ENCODE data around the gene ERG28.

ERG28 gene

DNA sequence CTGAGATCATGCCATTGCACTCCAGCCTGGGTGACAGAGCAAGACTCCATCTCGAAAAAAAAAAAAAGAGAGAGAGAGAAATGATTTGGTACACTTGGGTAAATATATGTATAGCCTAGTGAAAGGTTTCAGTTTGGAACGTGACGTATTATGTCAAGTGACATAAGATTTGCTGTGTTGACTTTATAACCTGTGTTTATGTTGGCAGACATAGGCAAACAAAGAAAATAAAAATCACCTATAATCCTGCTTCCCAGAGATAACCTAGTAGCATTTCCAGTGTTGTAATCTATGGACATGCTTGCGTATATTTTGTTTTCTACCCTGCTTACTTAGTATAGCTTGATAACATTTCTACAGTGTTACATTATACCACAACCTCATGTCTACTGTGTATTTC, 16.7 kb downstream of the ERG28 start:
- H3K9me3 ChIP-seq (ENCODE audit: control insufficient read depth, low read depth, low read length): no peaks in the 10 kb centered on the region
- H3K27ac ChIP-seq (ENCODE audit: low read length): no peak overlapping the region
- no peaks in the 10 kb centered on the region for H3K4me1 ChIP-seq (ENCODE audit: control insufficient read depth, low read depth, low read length)
- no peak overlapping the region for H3K4me3 ChIP-seq (ENCODE audit: low read length)
- no peak overlapping the region for H3K9ac ChIP-seq (ENCODE audit: low read length)
- no peaks in the 10 kb centered on the region for H3K27me3 ChIP-seq (ENCODE audit: control insufficient read depth, insufficient read depth, low read length)
- H3K36me3 ChIP-seq (ENCODE audit: control insufficient read depth, low read depth, low read length): peaks cover 5% of the 10 kb centered on the region

DNA sequence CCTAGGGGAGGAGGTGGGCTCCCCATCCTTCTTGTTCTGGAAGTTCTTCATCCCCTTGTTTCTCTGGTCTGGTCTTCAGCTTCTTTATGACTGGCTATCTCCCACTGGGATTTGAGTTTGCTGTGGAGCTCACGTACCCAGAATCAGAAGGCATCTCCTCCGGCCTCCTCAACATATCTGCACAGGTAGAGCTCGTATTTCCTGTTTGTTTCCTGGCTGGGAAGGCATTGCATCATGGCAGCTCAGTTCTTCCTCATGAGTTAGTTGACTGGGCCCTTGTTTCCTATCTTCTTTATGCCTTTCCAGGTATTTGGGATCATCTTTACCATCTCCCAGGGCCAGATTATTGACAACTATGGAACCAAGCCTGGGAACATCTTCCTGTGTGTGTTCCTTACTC, 19.8 kb downstream of the ERG28 start:
- H3K4me3 ChIP-seq (ENCODE audit: low read length): no peak overlapping the region
- no peaks in the 10 kb centered on the region for H3K36me3 ChIP-seq (ENCODE audit: control insufficient read depth, low read depth, low read length)
- no peak overlapping the region for H3K9ac ChIP-seq (ENCODE audit: low read length)
- no peaks in the 10 kb centered on the region for H3K27me3 ChIP-seq (ENCODE audit: control insufficient read depth, insufficient read depth, low read length)
- no peak overlapping the region for H3K27ac ChIP-seq (ENCODE audit: low read length)
- H3K4me1 ChIP-seq (ENCODE audit: control insufficient read depth, low read depth, low read length): no peaks in the 10 kb centered on the region
- no peaks in the 10 kb centered on the region for H3K9me3 ChIP-seq (ENCODE audit: control insufficient read depth, low read depth, low read length)

DNA sequence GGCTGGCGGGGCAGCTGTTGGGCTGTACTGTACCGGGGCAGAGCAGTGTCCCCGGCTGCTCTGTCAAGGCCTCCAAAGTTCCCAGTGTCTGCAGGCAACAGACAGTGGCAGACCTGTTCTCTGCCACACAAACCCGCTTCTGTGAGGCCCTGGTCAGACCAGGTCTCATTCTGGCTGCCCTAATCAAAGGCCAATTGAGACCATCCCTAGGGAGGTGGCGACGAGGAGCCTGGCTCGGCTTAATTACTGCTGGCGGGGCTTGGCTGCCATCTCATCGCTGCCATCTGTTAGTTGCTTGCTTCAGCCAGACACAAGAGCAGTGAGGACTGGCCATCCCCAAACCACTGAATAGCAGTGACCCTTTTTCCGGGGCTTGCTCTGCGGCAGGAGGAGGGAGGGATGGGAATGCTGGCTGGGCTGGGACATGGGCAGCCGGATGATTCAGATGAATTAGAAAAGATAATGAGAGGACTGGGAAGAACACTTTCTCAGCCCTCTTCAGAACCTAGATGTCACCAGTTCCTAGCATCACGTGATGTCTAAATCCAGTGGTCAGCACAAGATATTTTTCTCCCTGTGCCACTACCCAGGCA, 24.5 kb downstream of the ERG28 start:
- peaks cover 17% of the 10 kb centered on the region for H3K4me1 ChIP-seq (ENCODE audit: control insufficient read depth, low read depth, low read length)
- no peaks in the 10 kb centered on the region for H3K27me3 ChIP-seq (ENCODE audit: control insufficient read depth, insufficient read depth, low read length)
- no peaks in the 10 kb centered on the region for H3K9me3 ChIP-seq (ENCODE audit: control insufficient read depth, low read depth, low read length)
- no peak overlapping the region for H3K9ac ChIP-seq (ENCODE audit: low read length)
- H3K36me3 ChIP-seq (ENCODE audit: control insufficient read depth, low read depth, low read length): no peaks in the 10 kb centered on the region
- H3K4me3 ChIP-seq (ENCODE audit: low read length): no peak overlapping the region
- H3K27ac ChIP-seq (ENCODE audit: low read length): no peak overlapping the region

DNA sequence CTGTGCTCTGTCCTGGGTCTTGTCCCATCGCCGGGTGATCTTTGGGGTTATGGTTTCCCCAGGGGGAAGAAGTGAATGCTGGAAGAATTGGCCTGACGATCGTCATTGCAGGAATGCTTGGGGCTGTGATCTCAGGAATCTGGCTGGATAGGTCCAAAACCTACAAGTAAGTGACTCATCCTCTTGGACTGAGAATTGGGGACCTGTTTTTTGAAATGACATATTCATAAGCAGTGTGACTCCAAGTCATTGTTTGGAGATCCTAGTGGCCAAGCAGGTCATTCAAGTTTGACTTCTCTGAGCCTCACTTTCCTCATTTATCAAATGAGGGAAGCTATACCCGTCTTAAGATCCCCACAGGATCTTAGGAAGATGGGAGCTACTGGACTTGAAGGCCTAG, 25.8 kb downstream of the ERG28 start:
- no peaks in the 10 kb centered on the region for H3K36me3 ChIP-seq (ENCODE audit: control insufficient read depth, low read depth, low read length)
- no peaks in the 10 kb centered on the region for H3K9me3 ChIP-seq (ENCODE audit: control insufficient read depth, low read depth, low read length)
- no peak overlapping the region for H3K4me3 ChIP-seq (ENCODE audit: low read length)
- H3K27me3 ChIP-seq (ENCODE audit: control insufficient read depth, insufficient read depth, low read length): no peaks in the 10 kb centered on the region
- H3K27ac ChIP-seq (ENCODE audit: low read length): no peak overlapping the region
- H3K4me1 ChIP-seq (ENCODE audit: control insufficient read depth, low read depth, low read length): peaks cover 30% of the 10 kb centered on the region
- no peak overlapping the region for H3K9ac ChIP-seq (ENCODE audit: low read length)

DNA sequence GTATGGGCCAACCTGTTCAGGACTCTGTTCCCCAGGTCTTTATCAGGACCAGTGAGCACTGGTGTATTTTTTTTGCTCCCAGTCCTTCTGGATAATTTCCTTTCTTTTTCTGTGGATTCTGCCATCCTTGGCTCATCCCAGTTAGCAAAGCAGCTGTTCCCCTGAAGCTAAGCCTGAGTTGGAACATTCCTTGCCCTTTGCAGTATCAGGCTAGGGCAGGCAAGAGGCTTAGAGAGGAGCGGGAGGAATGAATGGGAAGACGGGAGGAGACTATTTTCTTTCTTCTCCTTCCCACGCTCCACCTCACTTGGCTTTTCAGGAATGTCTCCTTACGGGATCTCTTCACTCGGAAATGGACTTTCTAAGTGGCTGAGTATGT, 29.2 kb downstream of the ERG28 start:
- H3K9ac ChIP-seq (ENCODE audit: low read length): peak overlapping the region; percentile 46
- H3K27me3 ChIP-seq (ENCODE audit: control insufficient read depth, insufficient read depth, low read length): no peaks in the 10 kb centered on the region
- H3K4me3 ChIP-seq (ENCODE audit: low read length): peak overlapping the region; percentile 37
- H3K36me3 ChIP-seq (ENCODE audit: control insufficient read depth, low read depth, low read length): no peaks in the 10 kb centered on the region
- H3K27ac ChIP-seq (ENCODE audit: low read length): peak overlapping the region; percentile 53
- H3K4me1 ChIP-seq (ENCODE audit: control insufficient read depth, low read depth, low read length): peaks cover 33% of the 10 kb centered on the region
- H3K9me3 ChIP-seq (ENCODE audit: control insufficient read depth, low read depth, low read length): no peaks in the 10 kb centered on the region

DNA sequence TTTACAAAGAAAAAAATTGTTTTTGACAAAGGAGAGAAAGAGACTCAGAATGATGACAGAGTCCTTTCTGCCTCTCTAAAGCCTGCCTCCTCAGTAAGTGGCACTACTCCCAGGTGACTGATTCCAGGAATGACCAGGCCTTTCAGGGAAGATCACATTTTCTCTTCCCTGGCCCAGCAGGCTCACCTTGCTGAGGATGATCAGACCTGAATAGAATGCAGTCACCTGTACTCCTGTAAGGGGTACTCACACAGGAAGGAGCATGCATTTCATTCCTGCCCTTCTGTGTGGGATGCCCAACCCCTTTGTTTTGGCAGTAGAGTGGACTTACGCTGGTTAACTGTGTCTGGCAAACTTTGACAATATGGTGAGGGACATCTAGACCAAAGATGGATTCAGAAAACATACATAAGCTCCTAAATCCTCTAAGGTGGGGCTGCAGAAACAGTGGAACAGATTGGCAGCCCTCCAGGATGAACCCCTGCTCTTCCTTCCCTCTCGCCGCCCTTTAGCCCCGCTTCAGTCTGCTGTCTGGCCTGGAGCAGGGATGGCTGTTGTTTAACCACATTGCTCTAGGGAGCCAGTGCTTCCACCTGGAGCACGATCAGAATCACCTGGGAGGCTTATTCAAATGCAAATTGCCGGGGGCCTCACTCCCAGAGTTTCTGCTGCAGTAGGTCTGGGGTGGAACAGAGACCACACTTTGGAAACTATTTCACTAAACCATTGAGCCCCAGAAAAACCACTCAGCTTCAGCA, 29.8 kb downstream of the ERG28 start:
- no peaks in the 10 kb centered on the region for H3K9me3 ChIP-seq (ENCODE audit: control insufficient read depth, low read depth, low read length)
- no peaks in the 10 kb centered on the region for H3K27me3 ChIP-seq (ENCODE audit: control insufficient read depth, insufficient read depth, low read length)
- peak overlapping the region; percentile 37 for H3K4me3 ChIP-seq (ENCODE audit: low read length)
- peak overlapping the region; percentile 53 for H3K27ac ChIP-seq (ENCODE audit: low read length)
- H3K9ac ChIP-seq (ENCODE audit: low read length): peak overlapping the region; percentile 46
- H3K4me1 ChIP-seq (ENCODE audit: control insufficient read depth, low read depth, low read length): peaks cover 33% of the 10 kb centered on the region
- H3K36me3 ChIP-seq (ENCODE audit: control insufficient read depth, low read depth, low read length): no peaks in the 10 kb centered on the region

DNA sequence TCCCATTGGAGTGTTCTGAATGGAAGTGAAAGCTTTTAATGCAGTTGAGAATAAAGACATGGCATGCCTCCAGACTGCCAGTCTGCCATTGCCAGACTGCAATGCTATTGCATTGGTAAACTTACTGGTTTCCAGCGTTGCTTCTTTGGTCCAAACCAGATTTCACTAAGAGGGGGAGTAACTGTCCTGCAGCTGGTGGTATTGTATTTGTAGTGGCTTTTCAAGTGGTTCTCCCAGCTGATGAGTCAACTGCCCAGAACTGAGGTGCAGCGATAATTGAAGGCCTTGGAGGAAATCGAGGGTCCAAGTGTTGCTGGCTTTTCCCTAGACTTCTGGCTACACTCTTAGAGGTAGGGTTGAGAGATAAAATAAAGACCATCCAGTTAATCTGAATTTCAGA, 31.9 kb downstream of the ERG28 start:
- no peaks in the 10 kb centered on the region for H3K36me3 ChIP-seq (ENCODE audit: control insufficient read depth, low read depth, low read length)
- no peak overlapping the region for H3K4me3 ChIP-seq (ENCODE audit: low read length)
- no peak overlapping the region for H3K9ac ChIP-seq (ENCODE audit: low read length)
- H3K27me3 ChIP-seq (ENCODE audit: control insufficient read depth, insufficient read depth, low read length): no peaks in the 10 kb centered on the region
- H3K4me1 ChIP-seq (ENCODE audit: control insufficient read depth, low read depth, low read length): peaks cover 33% of the 10 kb centered on the region
- no peak overlapping the region for H3K27ac ChIP-seq (ENCODE audit: low read length)
- no peaks in the 10 kb centered on the region for H3K9me3 ChIP-seq (ENCODE audit: control insufficient read depth, low read depth, low read length)

DNA sequence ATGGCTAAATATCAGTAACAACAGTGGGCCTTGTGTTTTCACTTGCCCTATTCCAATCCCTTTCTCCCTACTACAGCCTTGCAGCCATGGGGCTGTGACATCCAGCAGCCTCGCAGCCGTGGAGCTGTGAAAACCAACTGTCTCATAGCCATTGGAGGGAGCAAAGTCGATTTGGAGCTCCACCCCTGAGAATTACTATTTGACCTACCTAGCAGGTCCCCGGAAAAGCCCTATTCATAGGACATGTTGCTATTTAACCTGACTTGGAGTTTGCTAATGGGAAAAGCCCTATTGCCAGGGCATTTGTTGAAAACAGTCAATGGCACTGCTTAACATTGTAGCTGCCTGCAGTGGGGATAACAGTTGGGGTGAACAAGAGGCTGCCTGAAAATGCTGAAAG, 33.3 kb downstream of the ERG28 start:
- no peak overlapping the region for H3K9ac ChIP-seq (ENCODE audit: low read length)
- no peak overlapping the region for H3K4me3 ChIP-seq (ENCODE audit: low read length)
- H3K27ac ChIP-seq (ENCODE audit: low read length): no peak overlapping the region
- peaks cover 28% of the 10 kb centered on the region for H3K4me1 ChIP-seq (ENCODE audit: control insufficient read depth, low read depth, low read length)
- H3K27me3 ChIP-seq (ENCODE audit: control insufficient read depth, insufficient read depth, low read length): no peaks in the 10 kb centered on the region
- H3K36me3 ChIP-seq (ENCODE audit: control insufficient read depth, low read depth, low read length): no peaks in the 10 kb centered on the region
- H3K9me3 ChIP-seq (ENCODE audit: control insufficient read depth, low read depth, low read length): no peaks in the 10 kb centered on the region

DNA sequence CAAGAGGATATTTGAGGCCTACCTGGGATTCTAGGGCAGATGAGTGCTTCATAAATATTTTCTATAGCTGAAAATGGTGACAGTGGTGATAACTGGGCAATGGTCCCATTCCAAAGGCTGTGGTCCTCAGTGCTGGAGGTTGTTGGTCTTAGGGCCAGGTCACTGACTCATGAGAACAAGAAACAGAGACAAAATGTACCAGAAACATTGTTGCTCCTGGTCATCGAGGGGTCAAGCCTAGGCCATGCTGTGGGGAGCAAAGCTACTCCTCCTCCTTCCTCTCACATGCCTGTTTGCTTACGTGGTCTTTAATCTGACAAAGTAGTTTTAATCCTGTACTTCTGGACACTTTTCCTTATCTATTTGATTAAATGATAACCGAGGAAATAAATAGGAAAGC, 33.8 kb downstream of the ERG28 start:
- Histone ChIP-seq H3K4me3 (ENCODE audit: low read length) (no peak overlapping the region), H3K9me3 (ENCODE audit: control insufficient read depth, low read depth, low read length) (no peaks in the 10 kb centered on the region), H3K9ac (ENCODE audit: low read length) (no peak overlapping the region), H3K4me1 (ENCODE audit: control insufficient read depth, low read depth, low read length) (peaks cover 23% of the 10 kb centered on the region), H3K36me3 (ENCODE audit: control insufficient read depth, low read depth, low read length) (no peaks in the 10 kb centered on the region), H3K27me3 (ENCODE audit: control insufficient read depth, insufficient read depth, low read length) (no peaks in the 10 kb centered on the region), H3K27ac (ENCODE audit: low read length) (no peak overlapping the region)

DNA sequence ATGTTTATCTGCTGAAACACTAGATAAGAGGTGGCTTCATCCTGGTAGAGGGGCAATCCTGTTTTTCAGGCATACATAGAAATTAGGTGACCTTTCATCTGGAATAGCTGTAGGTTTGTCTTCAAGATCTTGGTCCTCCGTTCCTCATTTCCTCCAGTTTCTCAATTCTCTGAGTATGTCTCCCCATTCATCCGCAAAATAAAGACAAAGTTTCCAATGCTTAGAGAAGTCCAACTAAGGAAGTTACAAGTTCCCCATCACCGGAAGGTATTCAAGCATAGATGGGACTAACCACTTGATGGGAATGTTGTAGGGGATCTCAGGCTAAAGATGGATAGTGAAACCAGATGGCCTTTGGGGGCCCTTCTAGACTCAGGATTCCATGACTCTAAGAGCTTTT, 34.3 kb downstream of the ERG28 start:
- Histone ChIP-seq H3K9ac (ENCODE audit: low read length) (no peak overlapping the region), H3K9me3 (ENCODE audit: control insufficient read depth, low read depth, low read length) (no peaks in the 10 kb centered on the region), H3K4me3 (ENCODE audit: low read length) (no peak overlapping the region), H3K4me1 (ENCODE audit: control insufficient read depth, low read depth, low read length) (peaks cover 18% of the 10 kb centered on the region), H3K36me3 (ENCODE audit: control insufficient read depth, low read depth, low read length) (no peaks in the 10 kb centered on the region), H3K27me3 (ENCODE audit: control insufficient read depth, insufficient read depth, low read length) (no peaks in the 10 kb centered on the region), H3K27ac (ENCODE audit: low read length) (no peak overlapping the region)

DNA sequence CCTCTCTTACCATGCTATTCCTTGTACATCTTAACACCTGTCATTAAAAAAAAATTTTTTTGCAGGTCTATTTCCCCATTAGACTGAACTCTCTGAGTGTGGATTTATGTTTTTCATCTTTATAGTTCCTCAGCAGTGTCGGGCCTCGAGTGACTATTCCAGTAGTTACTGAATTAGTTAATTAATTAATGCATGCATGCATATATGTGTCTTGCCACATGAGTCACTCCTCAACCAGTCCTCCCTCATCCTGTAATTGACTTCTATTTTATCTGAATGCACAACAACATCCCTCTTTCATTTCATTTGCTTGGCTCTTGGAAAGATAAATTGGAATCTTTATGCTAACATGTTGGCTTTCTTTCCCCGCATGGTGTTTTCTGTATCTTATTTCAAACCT, 35.6 kb downstream of the ERG28 start:
- no peaks in the 10 kb centered on the region for H3K36me3 ChIP-seq (ENCODE audit: control insufficient read depth, low read depth, low read length)
- H3K27ac ChIP-seq (ENCODE audit: low read length): no peak overlapping the region
- no peaks in the 10 kb centered on the region for H3K27me3 ChIP-seq (ENCODE audit: control insufficient read depth, insufficient read depth, low read length)
- H3K4me3 ChIP-seq (ENCODE audit: low read length): no peak overlapping the region
- H3K9ac ChIP-seq (ENCODE audit: low read length): no peak overlapping the region
- H3K9me3 ChIP-seq (ENCODE audit: control insufficient read depth, low read depth, low read length): no peaks in the 10 kb centered on the region
- H3K4me1 ChIP-seq (ENCODE audit: control insufficient read depth, low read depth, low read length): peaks cover 5% of the 10 kb centered on the region

DNA sequence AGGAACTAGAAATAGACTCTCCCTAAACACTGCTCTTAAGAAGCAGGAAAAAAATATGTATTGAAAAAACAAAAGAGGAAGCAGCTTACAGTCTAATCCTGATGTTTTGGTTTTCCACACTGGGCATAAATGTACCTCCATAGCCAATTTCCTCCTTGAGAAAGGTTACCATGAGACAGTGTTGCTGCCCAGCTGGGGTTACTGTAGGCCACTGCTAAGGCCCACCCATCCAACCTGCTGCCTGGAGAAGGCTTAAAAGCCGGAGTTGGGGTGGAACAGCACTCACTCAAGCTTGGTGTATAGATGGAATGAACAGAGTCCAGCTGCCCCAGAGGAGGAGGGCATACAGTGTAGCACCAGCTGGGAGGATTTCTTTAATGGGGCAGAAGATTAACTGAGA, 41.1 kb downstream of the ERG28 start:
- no peak overlapping the region for H3K4me3 ChIP-seq (ENCODE audit: low read length)
- H3K27me3 ChIP-seq (ENCODE audit: control insufficient read depth, insufficient read depth, low read length): no peaks in the 10 kb centered on the region
- H3K9ac ChIP-seq (ENCODE audit: low read length): no peak overlapping the region
- no peaks in the 10 kb centered on the region for H3K9me3 ChIP-seq (ENCODE audit: control insufficient read depth, low read depth, low read length)
- no peaks in the 10 kb centered on the region for H3K36me3 ChIP-seq (ENCODE audit: control insufficient read depth, low read depth, low read length)
- no peaks in the 10 kb centered on the region for H3K4me1 ChIP-seq (ENCODE audit: control insufficient read depth, low read depth, low read length)
- no peak overlapping the region for H3K27ac ChIP-seq (ENCODE audit: low read length)
